ENCODE data around the gene ARHGAP6. TPM values are rescaled to one million over a fixed set of nuclear protein-coding genes. Genes with fewer than 3 reads are reported as not detected.

The ARHGAP6 gene
- total and polyA plus RNA-seq, 2 of the 13 experiments (the other 11 are each of a cell fraction or from before 2014, with no cell fraction given): 0.11 TPM; not detected in 1

DNA sequence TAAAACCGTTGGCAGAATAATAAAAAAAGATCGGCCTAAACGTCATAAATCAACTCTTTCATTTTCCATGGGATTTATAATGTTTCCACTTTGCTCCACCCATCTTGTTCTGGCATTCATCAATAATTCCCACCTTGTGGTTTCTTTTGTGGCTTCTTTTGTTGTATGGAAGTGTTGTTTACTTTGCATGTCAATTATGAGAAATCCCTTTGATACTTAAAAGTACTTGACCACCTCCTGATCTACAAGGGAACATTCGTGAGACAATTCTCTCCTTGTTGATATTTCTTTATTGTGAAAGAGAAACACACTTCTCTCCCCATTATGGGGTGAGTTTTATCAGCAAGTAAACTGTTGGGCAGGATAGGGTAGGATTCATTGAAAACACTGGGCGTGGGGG, 369.7 kb downstream of the ARHGAP6 start:
- no peaks in the 10 kb centered on the region for H3K27me3 ChIP-seq (ENCODE audit: control insufficient read depth in 1 of 2, insufficient read depth in 2 of 2, low read length in 2 of 2)
- H3K9me3 ChIP-seq (ENCODE audit: low read length): no peaks in the 10 kb centered on the region
- intact Hi-C loops (cut with micrococcal nuclease; ENCODE audit: unreplicated experiment): no loop called here
- CTCF ChIA-PET (ENCODE audit: low intra/inter-chr PET ratio, low total read pairs): no interaction called here
- H3K4me2 ChIP-seq (ENCODE audit: low read depth, low read length): no peak overlapping the region
- no peak for DNase-seq (ENCODE audit: low spot score)
- H3K36me3 ChIP-seq (replicated peaks in 1 of 2; ENCODE audit: control insufficient read depth in 1 of 2, insufficient read depth in 2 of 2, low read length in 2 of 2): no peaks in the 10 kb centered on the region
- H3K9ac ChIP-seq (ENCODE audit: insufficient read depth, low read depth, low read length): no peak overlapping the region
- 39% methylated on average over 4 of the region's 5 CpGs for WGBS (ENCODE audit: low lambda C conversion rate)
- no peaks in the 10 kb centered on the region for H4K20me1 ChIP-seq (ENCODE audit: insufficient read depth, low read length)
- H3K4me3 ChIP-seq (replicated peaks in 1 of 3; ENCODE audit: insufficient read depth in 1 of 3, low read depth in 2 of 3, low read length in 3 of 3): no peak overlapping the region
- POLR2A ChIA-PET: no interaction called here
- in situ Hi-C loops (cut with HindIII; ENCODE audit: extremely low pct_ligation_motif_present, low pct_unique_long_range_greater_than_20kb): no loop called here
- no TSS peak for BruUV-seq (replicated peaks)
- TF ChIP-seq PRDM15 (CRISPR knock-in tag; IDR thresholded peaks at IDR 0.05) (no peak), ZMAT5 (CRISPR knock-in tag; IDR thresholded peaks at IDR 0.05; ENCODE audit: borderline replicate concordance, low read depth) (no peak), ZNF121 (CRISPR knock-in tag; IDR thresholded peaks at IDR 0.05) (no peak), ZNF564 (CRISPR knock-in tag; IDR thresholded peaks at IDR 0.05) (no peak), ISL2 (CRISPR knock-in tag; IDR thresholded peaks at IDR 0.05) (no peak), ELF4 (CRISPR knock-in tag; IDR thresholded peaks at IDR 0.05; ENCODE audit: borderline replicate concordance) (no peak), FOXP1 (IDR thresholded peaks at IDR 0.05) (no peak), FOXP1 (CRISPR knock-in tag; IDR thresholded peaks at IDR 0.05) (no peak), ZNF460 (CRISPR knock-in tag; IDR thresholded peaks at IDR 0.05; ENCODE audit: borderline replicate concordance) (no peak), TGIF2 (CRISPR knock-in tag; IDR thresholded peaks at IDR 0.05) (no peak), ZNF737 (CRISPR knock-in tag; IDR thresholded peaks at IDR 0.05; ENCODE audit: borderline replicate concordance) (no peak), IRF9 (CRISPR knock-in tag; IDR thresholded peaks at IDR 0.05; ENCODE audit: borderline replicate concordance) (no peak)
- TF ChIP-seq, protein P1, sequence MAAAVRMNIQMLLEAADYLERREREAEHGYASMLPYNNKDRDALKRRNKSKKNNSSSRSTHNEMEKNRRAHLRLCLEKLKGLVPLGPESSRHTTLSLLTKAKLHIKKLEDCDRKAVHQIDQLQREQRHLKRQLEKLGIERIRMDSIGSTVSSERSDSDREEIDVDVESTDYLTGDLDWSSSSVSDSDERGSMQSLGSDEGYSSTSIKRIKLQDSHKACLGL (CRISPR knock-in tag; IDR thresholded peaks at IDR 0.05): no peak
- TF ChIP-seq, protein P2, sequence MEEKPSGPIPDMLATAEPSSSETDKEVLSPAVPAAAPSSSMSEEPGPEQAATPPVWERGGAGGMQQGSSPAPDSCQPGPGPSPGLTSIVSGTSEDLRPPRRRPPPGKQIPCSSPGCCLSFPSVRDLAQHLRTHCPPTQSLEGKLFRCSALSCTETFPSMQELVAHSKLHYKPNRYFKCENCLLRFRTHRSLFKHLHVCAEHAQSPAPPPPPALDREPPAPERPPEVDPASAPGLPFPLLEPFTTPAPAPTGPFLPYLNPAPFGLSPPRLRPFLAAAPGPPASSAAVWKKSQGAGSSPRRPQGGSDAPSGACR (CRISPR knock-in tag; IDR thresholded peaks at IDR 0.05): no peak
- TF ChIP-seq, protein P3, sequence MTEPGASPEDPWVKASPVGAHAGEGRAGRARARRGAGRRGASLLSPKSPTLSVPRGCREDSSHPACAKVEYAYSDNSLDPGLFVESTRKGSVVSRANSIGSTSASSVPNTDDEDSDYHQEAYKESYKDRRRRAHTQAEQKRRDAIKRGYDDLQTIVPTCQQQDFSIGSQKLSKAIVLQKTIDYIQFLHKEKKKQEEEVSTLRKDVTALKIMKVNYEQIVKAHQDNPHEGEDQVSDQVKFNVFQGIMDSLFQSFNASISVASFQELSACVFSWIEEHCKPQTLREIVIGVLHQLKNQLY (CRISPR knock-in tag; IDR thresholded peaks at IDR 0.05): no peak
- H2AFZ ChIP-seq (ENCODE audit: low read length): no peak overlapping the region
- ATAC-seq: no peak
- H3K79me2 ChIP-seq (ENCODE audit: insufficient read depth, low read length): no peaks in the 10 kb centered on the region
- H3K4me1 ChIP-seq (ENCODE audit: insufficient read depth, low read length): no peaks in the 10 kb centered on the region
- no peak for FAIRE-seq
- H3K27ac ChIP-seq (ENCODE audit: extremely low read length, insufficient read depth, low read length): no peak overlapping the region

Measured in HepG2 (cell line).